ENCODE results near the gene SLC28A1.

Gene SLC28A1

GRCh38 chr15:84934942-84935729 is 50.7 kb downstream of the SLC28A1 start:
- no peak for DNase-seq (ENCODE audit: low read depth in 3 of 3, low spot score in 1 of 3)

GRCh38 chr15:84937144-84937543 is 52.7 kb downstream of the SLC28A1 start:
- no peak for DNase-seq (ENCODE audit: low read depth in 3 of 3, low spot score in 1 of 3)

- DNase-seq (ENCODE audit: low read depth in 3 of 3, low spot score in 1 of 3), result no peak
These were observed 54.3 kb downstream of the SLC28A1 start for GRCh38 chr15:84938726-84939125.

- DNase-seq (ENCODE audit: low read depth in 3 of 3, low spot score in 1 of 3), result no peak
These were observed 55.9 kb downstream of the SLC28A1 start for GRCh38 chr15:84940399-84940798.

GRCh38 chr15:84942456-84942855 is 58.0 kb downstream of the SLC28A1 start:
- no peak for DNase-seq (ENCODE audit: low read depth in 3 of 3, low spot score in 1 of 3)

- DNase-seq (ENCODE audit: low read depth in 3 of 3, low spot score in 1 of 3), result no peak
These were observed 59.8 kb downstream of the SLC28A1 start for GRCh38 chr15:84944311-84944710.

GRCh38 chr15:84944861-84945260 is 60.4 kb downstream of the SLC28A1 start:
- DNase-seq (ENCODE audit: low read depth in 3 of 3, low spot score in 1 of 3), result no peak

- DNase-seq (ENCODE audit: low read depth in 3 of 3, low spot score in 1 of 3), result no peak
These were observed 62.5 kb downstream of the SLC28A1 start for GRCh38 chr15:84946772-84947489.

GRCh38 chr15:84947947-84948830 is 63.7 kb downstream of the SLC28A1 start:
- DNase-seq (ENCODE audit: low read depth in 3 of 3, low spot score in 1 of 3), result no peak

- DNase-seq (ENCODE audit: low read depth in 3 of 3, low spot score in 1 of 3), result no peak
These were observed 64.6 kb downstream of the SLC28A1 start for GRCh38 chr15:84949043-84949442.

GRCh38 chr15:84949845-84950569 is 65.5 kb downstream of the SLC28A1 start:
- no peak for DNase-seq (ENCODE audit: low read depth in 3 of 3, low spot score in 1 of 3)

- no peak for DNase-seq (ENCODE audit: low read depth in 3 of 3, low spot score in 1 of 3)
These were observed 66.2 kb downstream of the SLC28A1 start for GRCh38 chr15:84950570-84951111.

- no peak for DNase-seq (ENCODE audit: low read depth in 3 of 3, low spot score in 1 of 3)
These were observed 67.3 kb downstream of the SLC28A1 start for GRCh38 chr15:84951736-84952135.

- DNase-seq (ENCODE audit: low read depth in 3 of 3, low spot score in 1 of 3), result no peak
These were observed 68.7 kb downstream of the SLC28A1 start for GRCh38 chr15:84953136-84953535.

GRCh38 chr15:84953726-84954125 is 69.3 kb downstream of the SLC28A1 start:
- DNase-seq (ENCODE audit: low read depth in 3 of 3, low spot score in 1 of 3), result no peak

- peak in 2 of 3 donors; percentile 11 for DNase-seq (ENCODE audit: low read depth in 3 of 3, low spot score in 1 of 3)
These were observed 70.8 kb downstream of the SLC28A1 start for GRCh38 chr15:84955089-84955848.

GRCh38 chr15:84956199-84956598 is 71.7 kb downstream of the SLC28A1 start:
- no peak for DNase-seq (ENCODE audit: low read depth in 3 of 3, low spot score in 1 of 3)

GRCh38 chr15:84960391-84961113 is 76.1 kb downstream of the SLC28A1 start:
- no peak for DNase-seq (ENCODE audit: low read depth in 3 of 3, low spot score in 1 of 3)

- DNase-seq (ENCODE audit: low read depth in 3 of 3, low spot score in 1 of 3), result no peak
These were observed 76.6 kb downstream of the SLC28A1 start for GRCh38 chr15:84961114-84961452.
